DOHH2 (cell line): ENCODE data around the gene S100A13.

Experiments used
- H3F3A ChIP-seq: fragments of 200-600 bp; sonication (generic), shearing (Covaris generic); 2 replicates; pipeline ENCODE4 v1.6.0; 2016; ENCODE audit warnings: antibody characterized with exemption, mild to moderate bottlenecking; ENCODE audit not compliant: control insufficient read depth, insufficient read depth
- H3K27ac ChIP-seq: fragments of 200-600 bp; sonication (generic); 2 replicates; pipeline ENCODE4 v1.5.1; 2014; ENCODE audit warnings: low read depth, mild to moderate bottlenecking, low read length, moderate library complexity
- H3K27me3 ChIP-seq: fragments of 200-600 bp; sonication (generic); 2 replicates; pipeline ENCODE4 v1.6.1; 2014; ENCODE audit warnings: mild to moderate bottlenecking, low read length, mixed read lengths; ENCODE audit not compliant: control insufficient read depth
- H3K36me3 ChIP-seq: fragments of 200-600 bp; sonication (generic); 2 replicates; pipeline ENCODE4 v1.6.1; 2014; ENCODE audit warnings: mild to moderate bottlenecking, low read length, moderate library complexity, mixed read lengths; ENCODE audit not compliant: control insufficient read depth
- H3K4me1 ChIP-seq: fragments of 200-600 bp; sonication (generic); 2 replicates; pipeline ENCODE4 v1.6.1; 2014; ENCODE audit warnings: mild to moderate bottlenecking, low read length, mixed read lengths; ENCODE audit not compliant: control insufficient read depth
- H3K4me2 ChIP-seq: fragments of 200-600 bp; sonication (generic); 2 replicates; pipeline ENCODE4 v1.6.0; 2014; ENCODE audit warnings: mild to moderate bottlenecking, low read length, moderate library complexity
- H3K4me3 ChIP-seq: fragments of 200-600 bp; sonication (generic); 2 replicates; pipeline ENCODE4 v1.5.1; 2014; ENCODE audit warnings: mild to moderate bottlenecking, low read length, mixed read lengths
- H3K79me2 ChIP-seq: fragments of 200-600 bp; sonication (generic); 2 replicates; pipeline ENCODE4 v1.6.1; 2014; ENCODE audit warnings: mild to moderate bottlenecking, low read length, mixed read lengths; ENCODE audit not compliant: control insufficient read depth
- H3K9me2 ChIP-seq: fragments of 200-600 bp; sonication (generic); replicated peaks from 2 replicates; pipeline ENCODE4 v1.6.1; 2014; ENCODE audit warnings: mild to moderate bottlenecking, low read length, mixed read lengths; ENCODE audit not compliant: control insufficient read depth
- H3K9me3 ChIP-seq: fragments of 200-600 bp; sonication (generic); 2 replicates; pipeline ENCODE4 v1.6.1; 2014; ENCODE audit warnings: antibody characterized with exemption, low read length, mixed read lengths; ENCODE audit not compliant: control insufficient read depth, insufficient read depth
- H4K20me1 ChIP-seq: fragments of 200-600 bp; sonication (generic); 2 replicates; pipeline ENCODE4 v1.6.0; 2014; ENCODE audit warnings: low read depth, mild to moderate bottlenecking, antibody characterized with exemption, low read length, moderate library complexity; ENCODE audit not compliant: control insufficient read depth, insufficient read depth
- CTCF ChIP-seq: fragments of 200-600 bp; sonication (generic); IDR thresholded peaks from one replicate; pipeline ENCODE4 v1.5.1; 2014; ENCODE audit warnings: antibody characterized with exemption, mild to moderate bottlenecking, low read depth, low read length; ENCODE audit not compliant: poor library complexity, severe bottlenecking
- EZH2phosphoT487 ChIP-seq: fragments of 200-600 bp; sonication (generic); IDR thresholded peaks from 2 replicates; pipeline ENCODE4 v1.6.1; 2017; ENCODE audit warnings: borderline replicate concordance, mild to moderate bottlenecking, antibody characterized with exemption, low read length, moderate library complexity, mixed read lengths

The S100A13 gene

GRCh38 chr1:153611356-153611755 lies 15.9 kb downstream of the S100A13 start:
- H3K27me3 ChIP-seq, result no peaks in the 10 kb centered on the region
- H3K27ac ChIP-seq, result no peak overlapping the region
- H3K79me2 ChIP-seq, result no peaks in the 10 kb centered on the region
- no peaks in the 10 kb centered on the region for H3K36me3 ChIP-seq
- H3K9me3 ChIP-seq, result no peaks in the 10 kb centered on the region
- H3K4me1 ChIP-seq, result no peaks in the 10 kb centered on the region
- no peaks in the 10 kb centered on the region for H4K20me1 ChIP-seq
- no peaks in the 10 kb centered on the region for H3F3A ChIP-seq
- H3K4me3 ChIP-seq, result no peak overlapping the region
- no peak overlapping the region for H3K4me2 ChIP-seq
- no peak for TF ChIP-seq EZH2phosphoT487
- TF ChIP-seq CTCF, result no peak
- H3K9me2 ChIP-seq, result no peaks in the 10 kb centered on the region

- Histone ChIP-seq H3K27me3 (no peaks in the 10 kb centered on the region), H3K4me2 (no peak overlapping the region), H3K4me3 (no peak overlapping the region), H3K9me3 (no peaks in the 10 kb centered on the region), H3K79me2 (no peaks in the 10 kb centered on the region), H4K20me1 (no peaks in the 10 kb centered on the region), H3K36me3 (no peaks in the 10 kb centered on the region), H3K4me1 (no peaks in the 10 kb centered on the region), H3F3A (no peaks in the 10 kb centered on the region), H3K27ac (no peak overlapping the region), H3K9me2 (no peaks in the 10 kb centered on the region)
- TF ChIP-seq CTCF (no peak), EZH2phosphoT487 (no peak)
These were observed 16.4 kb downstream of the S100A13 start for GRCh38 chr1:153610811-153611301.

- H3K79me2 ChIP-seq, result no peaks in the 10 kb centered on the region
- no peaks in the 10 kb centered on the region for H3K4me1 ChIP-seq
- H3K27ac ChIP-seq, result no peak overlapping the region
- H3K4me2 ChIP-seq, result no peak overlapping the region
- TF ChIP-seq CTCF, result no peak
- TF ChIP-seq EZH2phosphoT487, result no peak
- H4K20me1 ChIP-seq, result no peaks in the 10 kb centered on the region
- no peaks in the 10 kb centered on the region for H3F3A ChIP-seq
- H3K27me3 ChIP-seq, result no peaks in the 10 kb centered on the region
- no peaks in the 10 kb centered on the region for H3K9me2 ChIP-seq
- no peak overlapping the region for H3K4me3 ChIP-seq
- H3K36me3 ChIP-seq, result no peaks in the 10 kb centered on the region
- H3K9me3 ChIP-seq, result no peaks in the 10 kb centered on the region
These were observed 17.0 kb downstream of the S100A13 start for GRCh38 chr1:153610334-153610733.

GRCh38 chr1:153609585-153609907 lies 17.8 kb downstream of the S100A13 start:
- Histone ChIP-seq H3K36me3 (no peaks in the 10 kb centered on the region), H3K4me1 (no peaks in the 10 kb centered on the region), H3K4me3 (no peak overlapping the region), H4K20me1 (no peaks in the 10 kb centered on the region), H3K27me3 (no peaks in the 10 kb centered on the region), H3F3A (no peaks in the 10 kb centered on the region), H3K9me2 (no peaks in the 10 kb centered on the region), H3K27ac (no peak overlapping the region), H3K9me3 (no peaks in the 10 kb centered on the region), H3K4me2 (no peak overlapping the region), H3K79me2 (no peaks in the 10 kb centered on the region)
- no peak for TF ChIP-seq EZH2phosphoT487
- no peak for TF ChIP-seq CTCF
